Thoracic aorta (tissue), 2 donors: ENCODE measurements around the gene GRK3. TPM values are rescaled to one million over a fixed set of nuclear protein-coding genes. Genes with fewer than 3 reads are reported as not detected.

ENCODE experiments used
- ATAC-seq: fragments of 150-250 bp; one replicate; pipeline ENCODE4 v1.8.0; 2017; ENCODE audit warnings: low read depth; ENCODE audit not compliant: insufficient number of reproducible peaks, low FRiP score
- DNase-seq: peaks from one replicate; pipeline ENCODE4 v3.0.0-alpha.2; 2020; ENCODE audit warnings: low spot score
- H3K27ac ChIP-seq, 2 donors: fragments of 200-600 bp; sonication (generic); 1 replicate in 1 of 2; 2 replicates in 1 of 2; pipeline ENCODE4 v1.5.1; 2016; ENCODE audit warnings: mild to moderate bottlenecking in 2 of 2, moderate library complexity in 2 of 2
- H3K27me3 ChIP-seq: fragments of 200-600 bp; sonication (generic); replicated peaks from 2 replicates; pipeline ENCODE4 v1.6.0; 2016; ENCODE audit warnings: mild to moderate bottlenecking; ENCODE audit not compliant: insufficient read depth
- H3K36me3 ChIP-seq: fragments of 200-600 bp; sonication (generic); one replicate; pipeline ENCODE4 v1.5.1; 2016
- H3K4me1 ChIP-seq, 2 donors: fragments of 200-600 bp; sonication (generic); 1 replicate in 1 of 2; 2 replicates in 1 of 2; pipeline versions ENCODE4 v1.5.1 to v1.6.0; 2016; ENCODE audit warnings: low read depth in 2 of 2, mild to moderate bottlenecking in 1 of 2; ENCODE audit not compliant: control insufficient read depth in 1 of 2
- H3K4me3 ChIP-seq: fragments of 200-600 bp; sonication (generic); 2 replicates; pipeline ENCODE4 v1.5.1; 2016; ENCODE audit warnings: mild to moderate bottlenecking
- H3K9me3 ChIP-seq: fragments of 200-600 bp; sonication (generic); 2 replicates; pipeline ENCODE4 v1.5.1; 2016
- total RNA-seq, 2 donors: library from RNA; depleted of rRNA; stranded (reverse); fragments of >200 nt; gene quantifications; one replicate each; pipeline versions ENCODE4 v1.1.0 to v1.2.3, GENCODE V29; 2016
- TF ChIP-seq, protein P1 (sequence below): fragments of 200-600 bp; sonication (generic); IDR thresholded peaks from one replicate; pipeline ENCODE4 v1.5.1; 2019; ENCODE audit warnings: antibody characterized with exemption

GRK3 gene
- total RNA-seq, 2 donors from 2014 or later = 4.4 to 4.6 TPM

DNA sequence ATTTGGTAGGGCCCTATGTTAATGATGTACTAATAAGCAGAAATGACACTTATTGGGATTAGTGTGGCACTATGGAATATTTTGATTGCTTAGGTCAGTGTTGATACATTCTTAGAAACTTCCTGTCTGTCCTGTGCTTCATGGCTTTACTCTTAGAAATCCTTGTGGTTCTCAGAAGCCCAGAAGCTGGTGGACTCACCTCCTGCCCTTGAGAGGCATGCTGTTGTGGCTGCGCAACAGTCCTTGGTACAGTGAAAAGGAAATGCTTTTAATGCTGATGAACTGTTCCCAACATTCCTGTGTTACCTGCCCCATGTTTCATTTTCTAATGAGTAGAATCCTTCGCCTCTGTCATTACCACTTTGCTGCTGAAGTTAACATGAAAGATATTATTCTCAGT, 125.2 kb downstream of the GRK3 start:
- Histone ChIP-seq H3K36me3 (no peaks in the 10 kb centered on the region), H3K4me3 (no peak overlapping the region), H3K27me3 (no peaks in the 10 kb centered on the region), H3K4me1 (no peaks in the 10 kb centered on the region), H3K27ac (no peak overlapping the region), H3K9me3 (no peaks in the 10 kb centered on the region)
- no peak for ATAC-seq
- TF ChIP-seq, protein P1, sequence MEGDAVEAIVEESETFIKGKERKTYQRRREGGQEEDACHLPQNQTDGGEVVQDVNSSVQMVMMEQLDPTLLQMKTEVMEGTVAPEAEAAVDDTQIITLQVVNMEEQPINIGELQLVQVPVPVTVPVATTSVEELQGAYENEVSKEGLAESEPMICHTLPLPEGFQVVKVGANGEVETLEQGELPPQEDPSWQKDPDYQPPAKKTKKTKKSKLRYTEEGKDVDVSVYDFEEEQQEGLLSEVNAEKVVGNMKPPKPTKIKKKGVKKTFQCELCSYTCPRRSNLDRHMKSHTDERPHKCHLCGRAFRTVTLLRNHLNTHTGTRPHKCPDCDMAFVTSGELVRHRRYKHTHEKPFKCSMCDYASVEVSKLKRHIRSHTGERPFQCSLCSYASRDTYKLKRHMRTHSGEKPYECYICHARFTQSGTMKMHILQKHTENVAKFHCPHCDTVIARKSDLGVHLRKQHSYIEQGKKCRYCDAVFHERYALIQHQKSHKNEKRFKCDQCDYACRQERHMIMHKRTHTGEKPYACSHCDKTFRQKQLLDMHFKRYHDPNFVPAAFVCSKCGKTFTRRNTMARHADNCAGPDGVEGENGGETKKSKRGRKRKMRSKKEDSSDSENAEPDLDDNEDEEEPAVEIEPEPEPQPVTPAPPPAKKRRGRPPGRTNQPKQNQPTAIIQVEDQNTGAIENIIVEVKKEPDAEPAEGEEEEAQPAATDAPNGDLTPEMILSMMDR = no peak
- DNase-seq = no peak

DNA sequence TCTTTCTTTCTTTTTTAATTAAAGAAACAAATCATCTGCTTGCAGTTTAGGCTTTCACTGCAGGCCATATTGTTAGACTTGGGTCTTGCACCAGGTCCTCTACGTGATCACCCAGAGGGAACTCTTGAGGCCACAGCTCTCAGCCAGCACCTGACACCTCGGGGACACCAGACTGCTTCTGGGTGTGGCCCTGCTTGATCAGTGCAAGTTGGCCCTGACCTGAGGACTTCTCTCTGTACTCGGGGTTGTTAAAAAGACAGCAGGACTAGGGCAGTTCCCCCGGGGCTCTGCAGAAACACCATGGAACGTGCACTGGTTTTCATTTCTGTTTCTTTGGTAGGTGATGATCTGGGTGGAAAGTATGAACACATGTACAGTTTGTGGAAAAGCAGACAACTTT, 126.3 kb downstream of the GRK3 start:
- DNase-seq = no peak
- no peak for ATAC-seq
- no peaks in the 10 kb centered on the region for H3K27me3 ChIP-seq
- H3K4me3 ChIP-seq = no peak overlapping the region
- TF ChIP-seq, protein P1 = no peak
- no peaks in the 10 kb centered on the region for H3K36me3 ChIP-seq
- no peaks in the 10 kb centered on the region for H3K4me1 ChIP-seq
- no peak overlapping the region for H3K27ac ChIP-seq
- no peaks in the 10 kb centered on the region for H3K9me3 ChIP-seq

DNA sequence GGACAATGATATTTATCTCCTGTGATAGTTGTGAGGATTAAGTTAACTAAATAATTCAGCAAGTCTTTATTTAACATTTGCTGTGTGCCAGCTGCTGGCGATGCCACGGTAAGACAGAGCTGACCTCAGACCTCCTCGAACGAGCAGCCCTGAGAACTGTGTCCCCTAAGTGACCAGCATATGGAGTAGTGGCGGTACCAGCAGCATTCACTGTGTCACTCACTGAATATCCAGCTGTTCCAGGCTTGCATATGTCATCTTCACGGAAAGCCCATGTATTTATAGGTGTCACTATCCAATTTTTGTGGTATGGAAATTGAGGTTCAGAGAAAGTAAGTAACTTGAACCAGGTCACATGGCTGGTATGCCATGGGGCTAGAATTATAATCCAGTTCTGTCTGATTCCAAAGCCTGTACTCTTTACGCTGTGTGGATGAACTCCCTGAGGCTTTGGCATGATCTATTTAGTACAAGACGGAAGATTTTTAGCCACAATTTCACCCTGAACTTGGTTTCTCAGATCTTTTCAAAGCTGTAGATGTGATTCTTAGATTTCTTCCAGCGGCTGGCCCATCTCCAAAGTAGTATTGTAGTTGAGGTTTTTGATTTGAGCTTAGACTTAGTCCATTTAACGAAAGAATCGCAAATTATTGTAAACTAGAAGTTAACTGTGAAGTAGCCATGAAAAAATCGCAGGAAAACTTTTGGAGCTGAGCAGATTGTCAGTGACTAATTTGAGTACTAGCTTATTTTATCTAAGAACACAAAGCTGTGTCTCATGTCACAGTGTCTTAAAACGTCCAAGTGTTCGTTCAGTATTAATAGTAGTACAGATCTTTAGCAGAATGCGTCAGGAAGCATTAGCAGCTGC, 128.2 kb downstream of the GRK3 start:
- TF ChIP-seq, protein P1 = no peak
- DNase-seq (no peak), ATAC-seq (no peak)
- Histone ChIP-seq H3K9me3 (no peaks in the 10 kb centered on the region), H3K4me3 (no peak overlapping the region), H3K4me1 (no peaks in the 10 kb centered on the region), H3K27ac (no peak overlapping the region), H3K36me3 (no peaks in the 10 kb centered on the region), H3K27me3 (no peaks in the 10 kb centered on the region)

DNA sequence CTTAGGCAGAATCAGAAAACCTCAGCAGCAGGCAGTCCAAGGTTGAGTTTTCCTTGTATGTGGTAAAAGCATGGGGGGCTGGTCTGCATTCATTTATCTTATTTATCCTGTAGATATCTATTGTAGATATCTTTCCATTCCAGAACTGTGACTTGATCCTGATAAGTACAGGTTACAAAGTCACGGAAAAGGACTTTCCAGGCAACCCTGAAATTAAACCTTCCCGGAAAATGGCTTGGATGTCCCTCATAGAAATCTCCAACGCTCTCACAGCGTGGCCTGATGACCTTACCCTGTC, 128.7 kb downstream of the GRK3 start:
- TF ChIP-seq, protein P1 = no peak
- no peaks in the 10 kb centered on the region for H3K9me3 ChIP-seq
- H3K4me1 ChIP-seq = no peaks in the 10 kb centered on the region
- H3K4me3 ChIP-seq = no peak overlapping the region
- no peak overlapping the region for H3K27ac ChIP-seq
- no peaks in the 10 kb centered on the region for H3K36me3 ChIP-seq
- H3K27me3 ChIP-seq = no peaks in the 10 kb centered on the region
- ATAC-seq = no peak
- no peak for DNase-seq

DNA sequence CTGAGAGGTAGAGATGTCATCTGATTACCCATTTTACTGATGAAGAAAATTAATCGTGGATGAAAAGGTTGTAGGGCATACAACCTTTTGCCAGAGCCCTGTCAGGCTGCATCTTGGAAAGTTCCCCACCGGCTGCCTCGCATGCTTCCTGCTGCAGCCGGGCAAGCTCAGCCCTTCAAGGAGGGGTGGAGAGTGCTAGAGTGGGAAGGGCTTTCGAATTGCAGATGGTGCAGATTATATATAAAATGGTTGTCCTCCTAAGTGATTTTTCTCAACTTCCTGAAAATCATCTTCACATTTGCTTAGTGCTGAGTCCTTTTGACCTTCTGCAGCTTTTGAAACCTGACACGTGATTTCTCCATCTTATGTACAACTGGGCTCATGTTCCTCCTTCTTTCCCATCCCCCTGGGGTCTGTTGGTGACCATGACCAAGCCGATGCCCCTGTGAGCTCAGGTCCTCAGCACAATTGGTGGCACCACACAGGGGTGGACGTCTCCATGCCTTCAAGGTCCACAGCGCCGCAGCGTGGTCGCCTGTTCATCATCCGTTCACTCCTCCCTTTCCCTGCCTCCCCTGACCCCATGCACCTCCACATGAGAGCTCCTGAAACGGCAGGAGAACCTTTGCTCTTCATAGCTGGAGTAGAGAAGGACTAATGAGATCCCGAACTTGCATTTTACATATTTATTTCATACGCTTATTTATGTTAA, 129.9 kb downstream of the GRK3 start:
- no peak for DNase-seq
- Histone ChIP-seq H3K9me3 (no peaks in the 10 kb centered on the region), H3K4me1 (no peaks in the 10 kb centered on the region), H3K4me3 (no peak overlapping the region), H3K27me3 (no peaks in the 10 kb centered on the region), H3K27ac (no peak overlapping the region), H3K36me3 (no peaks in the 10 kb centered on the region)
- TF ChIP-seq, protein P1 = no peak
- no peak for ATAC-seq
